CD4-positive, alpha-beta T cell treated with Interleukin-10 for 1 hour (primary cell): Measurements from ENCODE around the gene CST9.
"Not testable (repeated sequence)": the region's sequence is repeated elsewhere in the genome, so short reads cannot be mapped to it uniquely, and the experiment has no call there.

ENCODE experiments used
- DNase-seq: peaks from one replicate; pipeline ENCODE4 v3.0.0-alpha.2; 2020

The CST9 gene

DNA sequence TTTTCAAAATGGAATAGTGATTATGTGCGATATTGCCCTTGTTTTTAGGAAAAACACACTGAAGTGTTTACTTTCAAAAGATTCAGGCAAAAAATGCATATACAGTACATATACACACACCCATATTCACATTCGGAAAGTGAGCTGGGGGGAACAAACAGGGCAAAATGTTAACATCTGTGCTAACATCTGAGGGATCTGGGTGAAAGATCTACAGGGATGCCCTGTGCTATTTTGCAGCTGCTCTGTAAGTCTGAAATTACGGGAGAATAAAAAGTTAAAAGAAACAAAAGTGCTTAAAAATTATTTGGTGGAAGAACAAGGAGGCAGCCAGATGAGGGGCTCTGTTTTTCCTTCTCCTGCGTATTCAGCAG is 31.2 kb upstream of the CST9 start:
- DNase-seq, result no peak

DNA sequence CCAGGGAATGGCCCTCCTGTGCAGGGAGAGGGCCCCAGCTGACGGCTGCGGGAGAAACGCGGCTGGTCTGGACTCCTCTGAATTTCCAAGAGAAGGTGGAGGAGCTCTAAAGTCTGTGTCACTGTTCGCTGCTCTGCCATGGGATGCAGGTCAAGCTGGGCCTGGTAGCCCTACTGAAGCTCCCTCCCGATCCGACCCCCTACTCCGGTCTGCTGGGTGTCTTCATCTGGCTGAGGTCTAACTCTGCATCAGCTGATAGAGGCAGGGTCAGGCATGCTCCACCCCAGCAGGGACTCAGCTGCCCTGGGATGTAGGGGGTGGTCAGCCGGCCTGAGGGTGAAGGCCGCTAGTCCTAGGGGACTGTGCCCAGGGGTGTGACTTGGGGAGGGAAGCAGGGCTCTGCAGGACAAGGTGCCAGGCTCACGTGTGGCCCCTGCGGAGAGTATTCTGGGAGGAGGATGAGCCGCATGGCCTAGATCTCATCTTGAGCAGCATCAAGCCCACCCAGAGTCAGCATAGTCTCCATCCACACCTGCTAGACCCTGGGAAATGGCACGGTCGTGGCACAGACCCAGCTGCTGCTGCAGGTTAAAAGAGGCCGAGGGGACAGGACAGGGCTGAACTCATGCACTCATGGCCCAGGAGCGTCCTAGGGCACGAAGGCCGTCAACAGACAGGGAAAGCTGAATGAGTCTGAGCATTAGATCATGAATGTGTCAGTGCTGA is 30.6 kb upstream of the CST9 start:
- DNase-seq, result no peak

DNA sequence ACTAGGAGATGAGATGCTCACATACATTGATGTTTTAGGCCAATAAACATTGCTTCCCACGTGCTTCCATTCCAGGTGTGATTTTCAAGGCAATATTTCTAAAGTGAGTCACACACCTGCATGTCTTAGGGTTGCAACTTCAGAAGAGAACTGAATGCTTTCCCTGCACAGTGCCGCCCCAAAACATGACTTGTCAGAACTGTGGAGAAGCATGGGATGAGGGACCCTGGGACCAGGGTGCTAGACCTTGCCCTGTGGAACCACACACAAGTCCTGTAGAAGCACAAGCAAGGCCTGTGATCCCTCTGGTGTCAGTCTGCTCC is 30.0 kb upstream of the CST9 start:
- DNase-seq, result not testable (repeated sequence)

DNA sequence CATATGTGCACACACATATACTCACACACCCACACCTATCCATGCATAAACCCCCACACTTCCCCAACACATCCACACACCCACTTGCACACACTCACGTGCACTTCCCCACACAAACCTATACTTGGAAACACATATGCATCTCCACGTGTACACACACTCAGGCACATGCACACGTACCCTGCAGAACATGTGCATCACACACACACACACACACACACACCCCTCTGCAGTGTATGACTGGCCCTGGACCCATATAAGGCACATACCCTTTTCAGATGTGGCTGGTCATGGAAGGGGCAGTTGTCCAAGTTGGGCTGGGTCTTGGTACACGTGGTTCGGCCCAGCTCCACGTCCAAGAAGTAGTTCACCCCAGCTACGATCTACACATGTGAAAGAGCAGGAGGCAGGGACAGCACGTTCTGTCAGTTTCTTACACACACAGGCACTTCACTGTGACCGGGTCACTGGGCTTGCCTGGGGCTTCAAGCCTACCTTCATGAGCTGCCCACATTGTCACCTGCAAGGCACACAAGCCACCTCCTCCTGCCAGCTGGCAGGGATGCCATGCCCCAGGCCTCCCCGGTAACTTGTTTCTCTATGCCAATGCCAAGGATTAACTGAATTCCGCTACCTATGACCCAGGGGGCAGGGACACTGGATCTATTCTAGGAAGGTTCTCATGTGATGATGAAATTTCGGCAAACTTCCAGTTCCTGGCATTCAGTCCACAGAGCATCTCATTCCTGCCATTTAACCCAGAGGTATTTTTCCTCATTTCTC is 29.5 kb upstream of the CST9 start:
- DNase-seq, result no peak

DNA sequence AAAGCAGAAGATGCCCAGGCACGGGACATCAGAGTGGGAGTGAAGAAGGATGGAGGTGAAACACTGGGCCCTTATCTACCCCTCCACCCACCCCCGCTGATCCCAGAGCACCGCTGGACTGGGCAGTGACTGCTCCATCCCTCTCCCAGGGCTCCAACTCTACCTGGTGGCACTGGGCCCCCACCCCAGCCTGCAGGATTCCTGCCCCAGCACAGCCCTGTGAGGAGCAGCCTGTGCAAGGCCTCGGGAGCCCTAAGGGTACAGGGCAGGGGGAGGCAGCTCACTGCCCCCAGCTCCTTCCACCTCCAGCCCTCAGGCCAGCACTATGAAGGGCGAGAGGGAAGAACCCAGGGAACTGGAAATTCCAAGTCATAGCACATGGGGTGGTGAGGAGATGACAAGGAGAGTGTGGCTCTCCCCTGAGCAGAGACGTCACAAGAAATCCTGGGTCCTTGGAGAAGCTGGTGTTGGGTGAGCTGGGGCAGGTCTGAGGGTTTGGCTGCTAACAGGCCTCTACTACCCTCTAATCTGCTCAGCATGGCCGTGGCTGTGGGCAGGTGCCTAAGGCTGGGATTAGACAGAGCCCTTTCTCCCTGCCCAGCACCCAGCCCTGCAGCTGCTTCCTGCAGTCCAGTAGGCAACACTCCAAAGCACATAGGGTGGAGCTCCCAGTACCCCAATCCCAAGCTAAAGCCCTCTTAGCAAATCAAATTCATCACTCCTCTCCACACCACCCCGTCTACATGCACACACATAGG is 28.5 kb upstream of the CST9 start:
- no peak for DNase-seq

DNA sequence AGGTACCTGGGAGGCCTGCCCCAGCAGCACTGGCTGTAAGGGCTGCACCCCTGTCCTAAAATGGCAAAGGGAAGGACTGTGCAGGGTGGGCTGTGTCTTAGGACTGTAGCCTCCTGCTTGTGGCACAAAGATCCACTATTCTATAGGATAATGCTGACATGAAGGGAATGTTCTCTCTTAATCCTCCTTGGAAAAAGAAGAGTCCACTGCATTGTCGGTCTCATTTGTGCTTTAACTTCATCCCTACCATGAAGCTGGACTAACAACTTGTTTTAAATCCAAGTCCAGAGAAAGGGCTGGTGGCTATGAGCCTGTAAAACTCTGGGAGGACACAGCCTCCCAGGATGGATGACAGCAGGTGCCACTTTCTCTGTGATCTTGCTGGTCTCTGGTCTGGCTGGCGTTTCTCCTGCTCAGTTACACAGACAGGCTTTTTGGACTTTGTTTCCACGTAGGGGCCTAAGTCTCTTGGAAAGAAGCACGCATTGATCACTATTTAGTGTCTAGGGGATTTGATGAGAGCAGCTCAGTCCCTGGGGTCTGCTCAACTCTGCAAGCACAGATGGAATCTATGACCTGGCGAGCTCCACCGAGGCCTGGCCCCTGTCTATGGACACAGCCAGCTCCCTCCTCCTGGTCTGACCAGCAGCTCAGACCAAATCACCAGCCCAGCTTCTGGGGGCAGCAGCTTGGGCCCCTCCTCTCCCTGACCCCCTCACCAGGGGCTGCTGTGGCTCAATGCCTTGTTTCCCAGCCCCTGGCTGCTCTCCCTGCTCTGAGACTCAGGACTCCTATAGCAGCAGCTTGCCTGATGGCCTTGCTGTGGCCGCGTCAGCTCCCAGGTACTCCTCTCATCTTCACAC is 27.2 kb upstream of the CST9 start:
- DNase-seq, result no peak

DNA sequence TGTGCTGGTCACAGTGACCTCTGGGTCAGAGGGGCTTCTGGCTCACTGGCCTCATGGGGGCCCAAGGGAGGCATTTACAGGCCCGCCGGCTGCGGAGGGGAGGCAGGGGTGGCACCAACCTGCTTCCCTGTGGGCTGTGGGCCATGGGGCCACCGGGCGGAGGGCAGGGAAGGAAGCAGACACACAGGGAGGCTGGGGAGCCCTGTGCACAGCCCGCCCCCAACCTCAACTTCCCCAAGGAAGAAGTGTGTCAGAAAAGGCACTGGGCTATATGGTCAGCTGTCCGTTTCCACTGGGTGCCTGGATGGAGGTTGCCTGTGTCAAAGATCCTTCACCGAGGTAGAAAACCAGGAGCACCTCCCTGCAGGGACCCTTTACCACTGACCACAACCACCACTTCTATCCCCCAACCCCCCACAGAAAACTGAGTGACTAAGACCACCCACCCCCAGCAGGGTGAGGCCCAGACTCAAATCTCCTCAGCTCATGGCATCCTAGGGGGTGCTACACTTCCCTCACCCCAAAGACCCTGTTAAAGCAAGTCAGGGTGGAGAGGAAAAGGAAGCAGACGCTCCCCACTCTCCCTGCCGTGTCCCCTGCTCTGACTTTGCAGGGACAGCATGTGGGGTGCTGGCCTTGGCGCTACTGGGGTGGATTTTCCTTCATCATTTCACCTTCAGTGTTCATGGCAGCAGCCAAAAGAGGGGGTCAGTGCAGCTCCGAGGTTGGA is 26.4 kb upstream of the CST9 start:
- no peak for DNase-seq

DNA sequence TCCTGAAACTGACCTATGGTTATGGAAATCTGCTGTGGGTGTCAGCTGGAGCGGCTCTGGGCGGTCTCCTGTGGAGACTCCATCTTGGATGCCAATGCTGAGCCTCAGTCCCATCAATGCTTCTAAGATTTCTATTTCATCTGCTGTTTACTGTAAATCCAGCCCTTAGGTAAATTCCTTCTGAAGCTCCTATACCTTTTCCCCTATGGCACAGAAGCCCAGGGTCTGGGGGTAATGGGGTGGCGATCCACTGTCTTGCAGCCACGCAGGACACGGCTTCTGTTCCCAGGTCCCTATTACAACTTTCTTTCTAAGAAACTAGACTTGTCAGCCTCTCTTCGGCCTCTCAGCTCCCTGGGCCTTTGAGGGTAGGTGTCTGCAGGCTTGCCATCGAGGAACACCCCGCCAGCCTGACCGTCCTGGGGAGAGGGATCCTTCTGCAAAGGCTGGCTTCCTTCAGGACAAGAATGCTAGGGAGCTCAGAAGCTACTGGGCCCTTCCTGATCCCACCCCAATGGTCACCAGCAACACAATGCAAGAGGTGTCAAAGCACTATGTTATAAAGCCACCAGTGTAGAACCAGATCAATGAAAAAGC is 25.6 kb upstream of the CST9 start:
- DNase-seq, result no peak

DNA sequence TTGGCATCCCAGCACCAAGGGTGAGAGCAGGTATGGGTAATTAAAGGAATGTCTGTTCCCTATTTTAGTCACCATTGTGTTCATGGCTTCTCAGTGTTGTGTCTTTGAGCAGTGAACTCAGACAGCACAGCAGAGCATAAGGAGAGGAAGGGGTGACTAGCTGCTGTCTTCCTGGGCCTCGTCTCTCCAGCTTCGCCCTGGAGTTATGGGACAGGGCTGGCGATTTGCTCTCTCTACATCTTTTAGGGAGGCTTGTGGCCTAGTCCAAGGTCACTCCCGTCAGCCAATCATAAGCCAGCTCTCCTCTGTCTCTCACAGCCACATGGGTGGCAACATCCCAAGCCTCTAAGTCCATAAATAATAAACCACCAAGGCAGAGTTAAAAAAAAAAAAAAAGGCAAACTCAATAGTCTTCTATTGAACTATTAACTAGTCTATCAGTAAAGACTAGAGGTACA is 24.7 kb upstream of the CST9 start:
- DNase-seq, result no peak

DNA sequence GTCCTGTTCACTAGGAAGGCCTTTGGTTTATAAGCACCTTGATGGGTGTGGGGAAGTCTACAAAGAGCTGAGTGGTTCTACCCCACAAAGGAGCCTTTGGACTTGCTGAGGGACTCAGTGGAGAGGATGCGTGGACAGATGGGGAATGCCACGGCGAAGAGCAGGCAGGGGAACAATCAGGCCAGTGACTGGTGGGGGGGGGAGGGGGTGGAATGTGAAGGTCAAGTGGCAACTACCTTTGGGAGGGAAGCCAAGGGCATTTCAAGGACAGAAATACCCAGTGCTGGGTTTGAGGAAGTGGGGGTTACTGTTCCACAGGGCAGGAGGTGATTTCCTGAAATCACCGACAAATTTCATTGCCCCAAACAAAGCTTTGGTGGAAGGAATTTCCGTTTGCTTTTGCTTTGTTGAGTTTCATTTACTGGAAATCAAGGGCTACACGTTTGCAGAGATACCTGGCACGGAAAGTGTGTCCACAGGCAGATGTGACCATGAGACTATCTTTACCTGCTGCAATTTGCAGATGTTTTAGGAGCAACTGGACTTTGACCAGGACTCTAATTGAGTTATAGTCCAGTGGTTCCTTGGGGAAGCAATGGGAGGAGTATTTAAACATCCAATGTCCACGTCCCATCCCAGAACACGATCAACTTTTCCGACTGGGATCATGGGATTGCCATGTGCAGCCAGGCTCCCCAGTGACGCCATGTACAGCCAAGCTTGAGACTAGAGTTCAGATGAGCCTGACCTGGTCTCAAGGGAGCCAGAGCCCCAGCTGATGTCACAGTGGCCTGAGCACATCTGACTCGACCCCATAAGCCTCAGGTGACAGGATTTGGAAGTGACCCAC is 24.1 kb upstream of the CST9 start:
- DNase-seq, result no peak

DNA sequence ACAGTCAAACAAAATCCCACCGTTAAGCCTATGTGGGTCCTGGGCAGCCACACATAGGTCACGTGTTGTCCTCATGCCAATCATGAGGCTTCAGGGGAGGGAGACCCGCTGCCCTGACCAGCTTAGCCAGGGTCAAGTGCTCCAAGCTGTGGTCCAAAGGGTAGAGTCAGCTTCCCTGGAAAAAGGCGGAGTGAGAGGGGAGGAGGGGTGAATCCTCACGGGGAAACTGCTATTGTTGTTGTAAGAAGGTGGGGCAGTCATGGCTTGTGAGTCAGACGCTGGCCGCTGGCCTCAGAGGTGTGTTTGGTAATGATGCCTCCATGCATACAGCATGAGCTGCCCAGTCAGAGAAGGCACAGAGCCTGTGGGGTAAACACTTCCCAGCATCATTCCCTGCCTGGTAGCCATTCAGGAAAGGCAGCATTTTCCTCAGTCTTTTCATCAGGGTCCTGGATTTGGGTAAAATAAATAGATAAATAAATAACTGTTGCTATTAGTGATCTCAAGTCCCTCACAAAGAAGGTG is 23.4 kb upstream of the CST9 start:
- no peak for DNase-seq

DNA sequence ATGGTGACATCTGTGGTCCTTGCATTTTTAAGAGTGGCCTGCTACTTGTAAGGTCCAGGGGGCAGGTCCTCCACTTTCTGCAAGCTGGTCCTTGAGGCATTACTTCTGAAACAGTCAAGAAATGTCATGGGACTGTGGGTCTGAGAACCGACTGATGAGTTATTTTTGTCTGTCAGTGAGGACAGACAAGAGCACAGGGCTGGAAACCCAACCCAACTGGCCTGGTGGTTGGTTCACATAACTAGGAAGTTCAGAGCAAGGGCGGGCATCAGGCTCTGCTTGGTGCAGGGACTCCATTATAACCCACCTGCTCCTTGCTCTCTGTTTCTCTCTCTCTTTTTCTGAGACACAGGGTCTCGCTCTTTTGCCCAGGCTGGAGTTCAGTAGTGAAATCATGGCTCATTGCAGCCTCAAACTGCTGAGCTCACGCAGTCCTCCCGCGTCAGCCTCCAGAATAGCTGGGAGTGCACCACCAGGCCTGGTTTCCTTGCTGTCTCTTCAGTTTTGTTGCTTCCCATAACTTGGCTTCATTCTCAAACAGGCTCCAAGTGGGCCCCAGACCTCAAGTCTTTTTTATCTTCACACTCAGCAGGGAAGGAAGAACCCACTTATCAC is 22.8 kb upstream of the CST9 start:
- no peak for DNase-seq

DNA sequence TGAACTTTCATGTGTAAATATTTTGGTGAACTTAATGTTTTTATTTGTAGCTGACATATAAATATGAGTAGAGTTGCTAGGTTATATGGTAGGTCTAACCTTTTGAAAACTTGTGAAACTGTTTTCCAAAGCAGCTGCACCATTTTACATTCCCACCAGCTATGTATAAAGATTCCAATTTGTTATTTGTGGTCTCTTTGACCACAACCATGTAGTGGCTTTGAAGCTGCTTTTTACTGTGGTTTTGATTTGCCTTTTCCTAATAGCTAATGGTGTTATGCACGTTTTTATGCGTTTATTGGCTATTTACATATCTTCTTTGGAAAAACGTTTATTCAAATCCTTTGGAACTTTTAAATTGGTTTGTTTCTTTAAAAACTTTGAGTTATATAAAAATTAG is 21.8 kb upstream of the CST9 start:
- DNase-seq, result no peak

DNA sequence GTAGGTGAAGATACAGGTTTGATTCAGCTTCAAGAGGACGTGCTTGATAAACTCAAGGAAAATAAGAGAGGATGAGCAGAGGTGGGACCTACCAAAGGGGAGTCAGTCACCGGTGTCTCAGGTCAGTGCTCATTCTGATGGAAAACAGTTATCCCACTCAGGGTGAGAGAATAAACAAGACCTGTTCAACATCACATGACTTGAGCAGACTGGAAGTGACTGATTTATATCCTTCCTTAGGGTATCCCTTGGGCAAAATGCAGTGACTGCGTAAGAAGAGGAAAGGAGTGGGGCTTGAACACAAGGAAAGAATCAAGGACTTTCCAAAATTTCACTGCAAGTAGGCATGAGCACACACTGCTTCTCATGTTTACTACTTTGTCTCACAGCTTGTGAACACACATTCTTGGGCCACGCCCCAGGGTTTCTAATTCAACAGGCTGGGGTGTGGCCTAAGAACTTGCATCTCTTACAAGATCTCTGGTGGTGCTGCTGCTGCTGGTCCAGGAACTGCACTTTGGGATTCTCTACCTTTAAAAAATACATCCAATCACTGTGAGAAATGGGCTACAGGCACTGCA is 20.4 kb upstream of the CST9 start:
- DNase-seq, result no peak

DNA sequence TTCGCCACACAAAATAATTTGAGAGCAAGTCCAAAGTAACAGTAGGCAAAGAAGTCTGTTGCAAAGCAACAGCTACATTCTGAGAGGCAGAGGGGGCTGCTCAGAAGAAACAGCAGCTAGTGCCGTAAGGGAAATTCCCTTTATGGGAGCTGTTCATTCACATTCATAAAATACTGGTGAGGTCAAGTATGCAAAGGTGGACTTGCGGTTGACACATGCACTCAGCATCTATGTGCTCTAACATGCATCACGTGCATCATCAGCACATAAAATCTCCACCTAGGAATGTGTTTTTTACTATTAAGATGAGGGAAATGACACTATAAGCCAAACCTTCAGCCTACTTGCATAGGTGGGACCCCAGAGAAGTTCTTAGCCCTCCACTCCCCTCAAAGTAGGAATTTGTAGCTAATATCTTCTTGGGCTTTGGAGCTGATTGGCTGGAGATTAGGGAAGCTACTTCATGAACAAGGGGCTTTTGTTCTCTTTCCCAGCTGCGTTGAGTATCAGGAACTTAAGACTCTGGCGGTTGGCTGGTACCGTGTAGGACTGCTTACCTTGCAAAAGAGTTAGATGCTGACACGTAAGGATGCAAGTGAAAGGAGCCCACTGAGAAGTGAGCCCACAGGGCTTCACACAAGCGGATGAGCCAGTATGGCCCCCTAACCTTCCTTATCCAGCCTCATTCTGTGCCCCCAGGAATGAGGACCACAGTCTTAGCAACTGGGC is 19.7 kb upstream of the CST9 start:
- no peak for DNase-seq

DNA sequence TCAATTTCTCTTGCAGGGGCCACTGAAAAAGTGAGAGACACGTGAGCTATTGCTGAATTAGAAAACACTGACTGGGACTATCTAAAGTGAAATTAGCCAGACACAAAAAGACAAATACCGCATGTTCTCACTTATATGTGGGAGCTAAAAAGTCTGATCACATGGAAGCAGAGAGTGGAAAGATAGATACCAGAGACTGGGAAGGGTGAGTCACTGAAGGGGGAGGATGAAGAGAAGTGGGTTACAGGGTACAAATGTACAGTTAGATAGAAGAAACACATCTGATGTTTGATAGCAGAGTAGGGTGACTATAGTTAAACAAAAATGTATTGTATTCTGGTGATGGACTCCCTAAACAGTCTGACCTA is 18.6 kb upstream of the CST9 start:
- DNase-seq, result no peak

DNA sequence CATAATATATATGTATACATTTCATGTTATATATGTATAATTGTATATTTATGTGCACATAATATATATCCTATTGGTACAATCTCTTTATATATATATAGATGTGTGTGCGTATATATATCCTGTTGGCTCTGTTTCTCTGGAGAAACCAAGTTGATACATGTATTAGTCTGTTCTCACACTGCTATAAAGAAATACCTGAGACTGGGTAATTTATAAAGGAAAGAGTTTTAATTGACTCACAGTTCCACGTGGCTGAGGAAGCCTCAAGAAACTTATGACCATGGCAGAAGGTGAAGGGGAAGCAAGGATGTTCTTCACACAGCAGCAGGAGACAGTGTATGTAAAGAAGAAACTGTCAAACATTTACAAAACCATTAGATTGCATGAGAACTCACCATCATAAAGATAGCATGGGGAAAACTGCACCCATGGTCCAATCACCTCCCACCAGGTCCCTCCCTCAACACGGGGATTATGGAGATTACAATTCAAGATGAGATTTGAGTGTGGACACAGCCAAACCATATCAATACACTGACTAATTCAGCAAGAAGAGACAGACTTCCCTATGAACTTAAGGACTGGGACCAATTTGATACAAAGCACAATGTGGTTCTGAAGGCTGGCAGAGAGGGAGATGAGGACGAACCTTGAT is 18.1 kb upstream of the CST9 start:
- DNase-seq, result no peak

DNA sequence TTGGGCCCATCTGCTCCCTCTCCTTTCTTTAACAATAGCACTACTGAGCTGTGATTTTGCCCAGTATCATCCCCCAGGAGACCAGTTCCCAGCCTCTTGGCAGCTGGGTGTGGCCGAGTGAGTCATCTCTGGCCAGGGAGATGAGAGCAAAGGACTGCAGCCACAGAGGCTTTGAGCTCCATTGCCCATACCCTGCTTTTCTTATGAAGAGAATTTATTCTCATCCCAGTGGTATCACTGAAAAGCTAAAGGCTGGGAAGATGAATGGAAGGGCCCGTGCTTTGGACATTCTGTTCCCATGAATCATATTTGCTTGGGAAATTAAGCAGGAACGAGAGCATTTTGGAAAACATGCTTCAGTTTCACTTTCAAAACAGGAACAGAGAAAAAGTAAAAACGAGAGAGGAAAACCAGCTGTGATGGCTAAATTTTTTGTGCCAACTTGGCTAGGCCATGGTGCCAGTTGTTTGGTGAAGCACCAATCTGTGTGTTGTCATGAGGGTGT is 17.2 kb upstream of the CST9 start:
- DNase-seq, result no peak
